Measurements from ENCODE around the gene STK38L.

The STK38L gene

GRCh38 chr12:27319848-27320247 lies 75.8 kb downstream of the STK38L start:
- DNase-seq = no peak

- DNase-seq = no peak
These were observed 80.4 kb downstream of the STK38L start for GRCh38 chr12:27324530-27324929.

- no peak for DNase-seq
These were observed 86.8 kb downstream of the STK38L start for GRCh38 chr12:27330846-27331245.

- peak in 1 of 14 donors; percentile 11 for DNase-seq
These were observed 87.3 kb downstream of the STK38L start for GRCh38 chr12:27331291-27331926.

GRCh38 chr12:27331927-27332324 lies 87.8 kb downstream of the STK38L start:
- DNase-seq = no peak

- DNase-seq = no peak
These were observed 88.3 kb downstream of the STK38L start for GRCh38 chr12:27332407-27332713.

- DNase-seq = peak in 5 of 14 donors; percentile 6 to 27 (median 19)
These were observed 88.8 kb downstream of the STK38L start, which contains the start of gene BMAL2 for GRCh38 chr12:27332714-27333402. Gene BMAL2, plus strand, starts transcription at chr12:27332836. Its CDS starts 237 bp downstream, at chr12:27333073.

GRCh38 chr12:27333403-27334009 lies 89.4 kb downstream of the STK38L start:
- peak in 3 of 14 donors; percentile 5 to 38 (median 23) for DNase-seq

- no peak for DNase-seq
These were observed 90.1 kb downstream of the STK38L start for GRCh38 chr12:27334042-27334720.

- DNase-seq = no peak
These were observed 90.6 kb downstream of the STK38L start for GRCh38 chr12:27334721-27335082.

- DNase-seq = no peak
These were observed 91.5 kb downstream of the STK38L start for GRCh38 chr12:27335364-27336281.

- no peak for DNase-seq
These were observed 92.2 kb downstream of the STK38L start for GRCh38 chr12:27336282-27336653.

- no peak for DNase-seq
These were observed 93.3 kb downstream of the STK38L start for GRCh38 chr12:27337376-27337775.

GRCh38 chr12:27338473-27338872 lies 94.4 kb downstream of the STK38L start:
- no peak for DNase-seq

- DNase-seq = no peak
These were observed 96.9 kb downstream of the STK38L start for GRCh38 chr12:27340971-27341370.

GRCh38 chr12:27342536-27342935 lies 98.5 kb downstream of the STK38L start:
- no peak for DNase-seq

GRCh38 chr12:27343255-27344000 lies 99.3 kb downstream of the STK38L start:
- DNase-seq = no peak

GRCh38 chr12:27344246-27344645 lies 100.2 kb downstream of the STK38L start:
- no peak for DNase-seq

GRCh38 chr12:27344760-27345159 lies 100.7 kb downstream of the STK38L start:
- no peak for DNase-seq

GRCh38 chr12:27345376-27345775 lies 101.3 kb downstream of the STK38L start:
- no peak for DNase-seq

- no peak for DNase-seq
These were observed 103.7 kb downstream of the STK38L start for GRCh38 chr12:27347779-27348178.

GRCh38 chr12:27351476-27351875 lies 107.4 kb downstream of the STK38L start:
- no peak for DNase-seq
